Endothelial cell of umbilical vein (primary cell): ENCODE data around the gene CRACR2A. TPM values are rescaled to one million over a fixed set of nuclear protein-coding genes. Genes with fewer than 3 reads are reported as not detected.

Source experiments
- BruUV-seq: library from RNA; stranded (reverse); fragments of 400-500 nt; replicated peaks from 2 replicates; lab custom pipeline; 2021; lab: Mats Ljungman, UMichigan
- CTCF ChIA-PET: fragments of 300-600, 350-600 bp; sonication (Branson Sonifier 250); formaldehyde crosslinking; loops from one replicate; lab custom pipeline; 2021; ENCODE audit warnings: antibody characterized with exemption, inconsistent platforms; lab: Charles Lee
- POLR2A ChIA-PET: fragments of 300-600, 350-600 bp; sonication (Branson Sonifier 250); formaldehyde crosslinking; loops from one replicate; lab custom pipeline; 2021; ENCODE audit warnings: antibody characterized with exemption, inconsistent platforms; lab: Charles Lee
- DNase-seq: peaks from one replicate; pipeline ENCODE4 v3.0.0-alpha.2; 2011; ENCODE audit warnings: low read depth, low spot score
- FAIRE-seq: peaks from 2 replicates; lab custom pipeline; 2011; peaks lifted over from hg19 to GRCh38; lab: Jason Lieb, UNC
- H2AFZ ChIP-seq: 2 replicates; pipeline ENCODE4 v1.6.0; 2012; ENCODE audit warnings: low read depth, low read length, control low read depth, inconsistent platforms
- H3K27ac ChIP-seq: 2 replicates; pipeline ENCODE4 v1.5.1; 2011; ENCODE audit warnings: low read depth, mild to moderate bottlenecking, control low read depth, low read length, moderate library complexity; ENCODE audit not compliant: insufficient read depth
- H3K27me3 ChIP-seq, 2 experiments: 2 replicates each; pipeline versions ENCODE4 v1.6.0 to v1.6.1; 2011; ENCODE audit warnings: low read length in 2 of 2, mixed read lengths in 1 of 2; ENCODE audit not compliant: control insufficient read depth in 2 of 2, insufficient read depth in 2 of 2
- H3K36me3 ChIP-seq, 2 experiments: 2 replicates in 1 of 2; 3 replicates in 1 of 2; pipeline ENCODE4 v1.5.1; 2011; ENCODE audit warnings: low read length in 2 of 2, mild to moderate bottlenecking in 1 of 2, moderate library complexity in 1 of 2; ENCODE audit not compliant: control insufficient read depth in 2 of 2, insufficient read depth in 2 of 2; ENCODE audit errors: extremely low read depth in 1 of 2
- H3K4me1 ChIP-seq: 3 replicates; pipeline ENCODE4 v1.5.1; 2011; ENCODE audit warnings: mild to moderate bottlenecking, low read length; ENCODE audit not compliant: control insufficient read depth, insufficient read depth; ENCODE audit errors: extremely low read depth
- H3K4me2 ChIP-seq: 2 replicates; pipeline ENCODE4 v1.6.1; 2011; ENCODE audit warnings: low read length, control low read depth, mixed read lengths; ENCODE audit not compliant: insufficient read depth
- H3K4me3 ChIP-seq, 3 experiments: fragments of 200-600 bp in 1 of 3; sonication (generic), shearing (Covaris generic) in 1 of 3; replicated peaks in 1 of 3; 2 replicates each; pipeline ENCODE4 v1.5.1; 2011 to 2016; ENCODE audit warnings: control low read depth in 3 of 3, low read length in 3 of 3, mild to moderate bottlenecking in 2 of 3, inconsistent platforms in 1 of 3, low read depth in 1 of 3, moderate library complexity in 1 of 3; ENCODE audit not compliant: insufficient read depth in 1 of 3
- H3K79me2 ChIP-seq: 2 replicates; pipeline ENCODE4 v1.6.0; 2012; ENCODE audit warnings: low read length, inconsistent platforms; ENCODE audit not compliant: control insufficient read depth, insufficient read depth
- H3K9ac ChIP-seq: replicated peaks from 2 replicates; pipeline ENCODE3; 2011; ENCODE audit warnings: low read length, control low read depth; ENCODE audit not compliant: insufficient read depth; ENCODE audit errors: extremely low read depth
- H3K9me1 ChIP-seq: replicated peaks from 3 replicates; pipeline ENCODE4 v1.6.0; 2011; ENCODE audit warnings: mild to moderate bottlenecking, low read length; ENCODE audit not compliant: control insufficient read depth, insufficient read depth; ENCODE audit errors: extremely low read depth
- H3K9me3 ChIP-seq: replicated peaks from 2 replicates; pipeline ENCODE4 v1.5.1; 2012; ENCODE audit warnings: low read length, inconsistent platforms; ENCODE audit not compliant: control insufficient read depth, insufficient read depth
- H4K20me1 ChIP-seq: replicated peaks from 2 replicates; pipeline ENCODE3; 2011; ENCODE audit warnings: mild to moderate bottlenecking, low read length; ENCODE audit not compliant: control insufficient read depth, insufficient read depth; ENCODE audit errors: extremely low read depth
- EZH2 ChIP-seq: IDR thresholded peaks from 2 replicates; pipeline ENCODE4 v1.6.1; 2012; ENCODE audit warnings: borderline replicate concordance, low read depth, mild to moderate bottlenecking, moderate library complexity, low read length, inconsistent platforms; ENCODE audit not compliant: severe bottlenecking
- FOS ChIP-seq: IDR thresholded peaks from 2 replicates; pipeline ENCODE4 v1.6.1; 2011; ENCODE audit warnings: mild to moderate bottlenecking, low read length, moderate library complexity, borderline replicate concordance; ENCODE audit not compliant: insufficient read depth
- GATA2 ChIP-seq: IDR thresholded peaks from 2 replicates; pipeline ENCODE4 v1.7.0; 2011; ENCODE audit warnings: low read depth, mild to moderate bottlenecking, moderate library complexity, mixed read lengths, low read length; ENCODE audit not compliant: insufficient read length, insufficient read depth
- JUN ChIP-seq: IDR thresholded peaks from 2 replicates; pipeline ENCODE4 v1.6.1; 2011; ENCODE audit warnings: borderline replicate concordance, low read depth; ENCODE audit not compliant: insufficient read length, insufficient read depth
- MYC ChIP-seq: IDR thresholded peaks from one replicate; pipeline ENCODE4 v1.6.1; 2011; ENCODE audit warnings: mild to moderate bottlenecking, low read depth, low read length
- POLR2A ChIP-seq: IDR thresholded peaks from 2 replicates; pipeline ENCODE4 v1.6.1; 2012; ENCODE audit warnings: low read depth, mild to moderate bottlenecking, control low read depth, low read length
- POLR2AphosphoS5 ChIP-seq: IDR thresholded peaks from 2 replicates; pipeline ENCODE4 v1.6.1; 2012; ENCODE audit warnings: low read depth, mild to moderate bottlenecking, control low read depth, low read length, moderate library complexity; ENCODE audit not compliant: insufficient read depth
- dilution Hi-C: fragments of 300-500 bp; cut with MboI; formaldehyde crosslinking; loops from one replicate; pipeline ENCODE4 v1.15.0; 2019; ENCODE audit warnings: low sequenced_read_pairs; ENCODE audit not compliant: extremely low pct_ligation_motif_present
- intact Hi-C: fragments of 100-400 bp; cut with micrococcal nuclease; formaldehyde crosslinking; loops from one replicate; pipeline ENCODE4 v1.10.0; 2022
- polyA plus RNA-seq, 4 experiments: library from polyadenylated mRNA; depleted of rRNA in 3 of 4; stranded (reverse) in 3 of 4; unstranded in 1 of 4; fragments of >200 nt; gene quantifications; 2 replicates each; pipeline versions ENCODE4 v1.2.1 to v1.2.3, GENCODE V29; 2011 to 2012; ENCODE audit warnings: missing spikeins in 1 of 4
- total RNA-seq: library from RNA; stranded (reverse); gene quantifications from 2 replicates; pipeline ENCODE4 v1.2.3, GENCODE V29; 2021
- TF ChIP-seq, protein P1 (sequence below), 2 donors: IDR thresholded peaks; 1 replicate in 1 of 2; 2 replicates in 1 of 2; pipeline ENCODE4 v1.5.1; 2011; ENCODE audit warnings: low read length in 2 of 2, mild to moderate bottlenecking in 2 of 2, moderate library complexity in 2 of 2, control low read depth in 1 of 2, inconsistent platforms in 1 of 2, low read depth in 1 of 2; ENCODE audit not compliant: insufficient read depth in 1 of 2; ENCODE audit errors: extremely low read depth in 1 of 2
- TF ChIP-seq, protein P2 (sequence below): IDR thresholded peaks from 2 replicates; pipeline ENCODE4 v1.6.1; 2011; ENCODE audit not compliant: insufficient read depth, insufficient read length

CRACR2A gene
- total and polyA plus RNA-seq, 2 donors (not counting 3 experiments of a cell fraction or from before 2014, with no cell fraction given): 4.4 to 15.9 TPM

GRCh38 chr12:3741882-3742672 lies 10.8 kb downstream of the CRACR2A start:
- no peak overlapping the region for H3K4me3 ChIP-seq
- TF ChIP-seq GATA2: no peak
- no peak for TF ChIP-seq EZH2
- TF ChIP-seq FOS: no peak
- TF ChIP-seq POLR2A: no peak
- TF ChIP-seq, protein P1, sequence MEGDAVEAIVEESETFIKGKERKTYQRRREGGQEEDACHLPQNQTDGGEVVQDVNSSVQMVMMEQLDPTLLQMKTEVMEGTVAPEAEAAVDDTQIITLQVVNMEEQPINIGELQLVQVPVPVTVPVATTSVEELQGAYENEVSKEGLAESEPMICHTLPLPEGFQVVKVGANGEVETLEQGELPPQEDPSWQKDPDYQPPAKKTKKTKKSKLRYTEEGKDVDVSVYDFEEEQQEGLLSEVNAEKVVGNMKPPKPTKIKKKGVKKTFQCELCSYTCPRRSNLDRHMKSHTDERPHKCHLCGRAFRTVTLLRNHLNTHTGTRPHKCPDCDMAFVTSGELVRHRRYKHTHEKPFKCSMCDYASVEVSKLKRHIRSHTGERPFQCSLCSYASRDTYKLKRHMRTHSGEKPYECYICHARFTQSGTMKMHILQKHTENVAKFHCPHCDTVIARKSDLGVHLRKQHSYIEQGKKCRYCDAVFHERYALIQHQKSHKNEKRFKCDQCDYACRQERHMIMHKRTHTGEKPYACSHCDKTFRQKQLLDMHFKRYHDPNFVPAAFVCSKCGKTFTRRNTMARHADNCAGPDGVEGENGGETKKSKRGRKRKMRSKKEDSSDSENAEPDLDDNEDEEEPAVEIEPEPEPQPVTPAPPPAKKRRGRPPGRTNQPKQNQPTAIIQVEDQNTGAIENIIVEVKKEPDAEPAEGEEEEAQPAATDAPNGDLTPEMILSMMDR (IDR thresholded peaks at IDR 0.05; ENCODE audit: extremely low read depth in 1 of 2, insufficient read depth in 1 of 2, low read depth in 1 of 2, low read length in 2 of 2): no peak
- TF ChIP-seq MYC: no peak
- TF ChIP-seq POLR2AphosphoS5: no peak
- TF ChIP-seq, protein P2, sequence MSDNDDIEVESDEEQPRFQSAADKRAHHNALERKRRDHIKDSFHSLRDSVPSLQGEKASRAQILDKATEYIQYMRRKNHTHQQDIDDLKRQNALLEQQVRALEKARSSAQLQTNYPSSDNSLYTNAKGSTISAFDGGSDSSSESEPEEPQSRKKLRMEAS: no peak
- TF ChIP-seq JUN: no peak
- dilution Hi-C loops (no loop called here), intact Hi-C loops (no loop called here)
- no peaks in the 10 kb centered on the region for H3K9me1 ChIP-seq
- H3K36me3 ChIP-seq: no peaks in the 10 kb centered on the region
- no peaks in the 10 kb centered on the region for H4K20me1 ChIP-seq
- H3K27ac ChIP-seq: no peak overlapping the region
- H3K79me2 ChIP-seq: no peaks in the 10 kb centered on the region
- no peaks in the 10 kb centered on the region for H3K9me3 ChIP-seq
- H3K27me3 ChIP-seq: no peaks in the 10 kb centered on the region
- POLR2A ChIA-PET: no interaction called here
- H2AFZ ChIP-seq: no peak overlapping the region
- DNase-seq (no peak), FAIRE-seq (no peak)
- no peak overlapping the region for H3K9ac ChIP-seq
- H3K4me1 ChIP-seq: no peaks in the 10 kb centered on the region
- CTCF ChIA-PET: interaction anchor here (1.9 kb wide), 1 partner anchor 11 kb away, joined by 5 read pairs; the partner anchor contains the start of gene CRACR2A
- BruUV-seq: no TSS peak
- no peak overlapping the region for H3K4me2 ChIP-seq
